ENCODE data around the gene EDC3.

Gene EDC3

DNA sequence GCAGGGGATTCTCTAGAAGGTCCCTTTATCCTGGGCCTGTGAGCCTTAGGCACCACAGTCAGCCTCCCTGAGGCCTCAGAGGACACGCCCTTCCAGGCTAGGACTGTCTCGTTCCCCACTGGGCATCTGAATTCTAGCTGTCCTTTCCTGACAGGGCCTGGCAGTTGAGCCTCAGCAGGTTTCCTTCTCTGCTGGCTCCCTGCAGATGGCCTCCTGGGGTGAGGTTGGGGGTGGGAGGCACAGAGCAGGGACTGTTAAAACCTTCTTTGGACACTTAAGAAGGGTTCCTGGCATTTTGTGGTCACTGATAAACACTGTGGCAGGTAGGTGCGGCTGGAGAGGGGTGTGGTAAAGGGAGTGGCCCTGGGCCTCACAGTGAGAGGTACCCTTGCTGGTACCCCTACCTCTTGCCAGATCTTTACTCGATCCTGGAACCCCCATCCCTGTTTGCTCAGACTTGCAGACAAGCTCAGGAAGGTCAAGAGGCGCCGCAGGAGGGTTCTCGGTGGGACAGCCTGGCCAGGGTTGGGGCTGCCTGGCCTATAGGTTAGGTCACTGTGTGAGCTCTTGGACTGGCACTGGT, 71.7 kb downstream of the EDC3 start:
- no peak for DNase-seq

DNA sequence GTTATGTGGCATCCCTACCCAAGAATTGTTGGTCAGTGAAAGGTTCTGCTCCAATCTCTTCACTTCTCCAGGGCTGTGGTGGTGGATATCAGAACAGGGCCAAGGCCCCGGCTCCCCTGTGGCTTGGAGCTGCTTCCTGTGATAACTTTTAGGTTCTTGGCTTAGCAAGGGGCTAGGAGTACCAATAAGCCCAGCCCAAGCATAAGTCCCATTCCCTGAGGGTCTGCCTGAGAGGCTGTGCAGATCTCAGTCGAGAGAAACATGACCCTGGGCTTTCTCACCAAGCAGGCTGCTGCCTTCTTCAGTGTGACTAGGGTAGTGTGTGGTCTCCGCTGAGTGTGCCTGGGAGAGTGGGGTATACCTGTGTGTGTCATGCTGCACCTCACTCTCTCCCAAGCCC, 73.1 kb downstream of the EDC3 start:
- DNase-seq, result no peak

DNA sequence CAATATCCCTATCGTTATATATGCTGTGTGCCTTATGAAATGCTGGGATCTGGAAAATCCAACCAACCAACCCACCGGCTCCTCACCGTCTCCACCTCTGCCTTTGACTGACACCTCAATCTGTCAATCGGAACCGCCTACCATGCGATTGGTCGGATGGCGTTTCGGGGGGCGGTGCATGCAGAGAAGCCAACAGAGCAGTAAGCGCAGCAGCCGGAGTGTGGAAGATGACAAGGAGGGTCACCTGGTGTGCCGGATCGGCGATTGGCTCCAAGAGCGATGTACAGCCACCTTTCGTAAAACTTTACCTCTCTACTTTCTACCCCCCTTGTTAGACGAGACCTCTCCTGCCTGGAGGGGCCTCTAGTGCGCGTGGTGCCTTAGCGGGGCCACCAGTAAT, 73.9 kb downstream of the EDC3 start:
- no peak for DNase-seq

DNA sequence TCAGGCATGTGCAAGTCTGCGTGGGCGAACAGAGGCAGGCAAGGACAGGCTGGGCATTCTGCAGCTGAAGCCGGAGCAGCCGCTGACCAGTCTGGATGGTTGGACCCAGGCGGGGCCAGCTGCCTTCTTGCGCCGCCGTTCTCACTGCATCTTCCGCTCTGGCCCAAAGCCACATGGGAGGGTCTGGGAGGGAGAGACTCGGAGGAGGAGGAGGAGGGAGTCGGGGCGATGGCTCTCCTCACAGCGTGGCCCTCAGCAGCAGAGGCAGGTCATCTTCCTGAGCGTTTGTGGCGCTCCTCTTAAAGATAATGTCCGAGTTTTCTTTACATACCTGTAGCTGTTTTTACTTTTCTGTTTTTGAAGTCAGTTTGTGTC, 74.3 kb downstream of the EDC3 start:
- no peak for DNase-seq

DNA sequence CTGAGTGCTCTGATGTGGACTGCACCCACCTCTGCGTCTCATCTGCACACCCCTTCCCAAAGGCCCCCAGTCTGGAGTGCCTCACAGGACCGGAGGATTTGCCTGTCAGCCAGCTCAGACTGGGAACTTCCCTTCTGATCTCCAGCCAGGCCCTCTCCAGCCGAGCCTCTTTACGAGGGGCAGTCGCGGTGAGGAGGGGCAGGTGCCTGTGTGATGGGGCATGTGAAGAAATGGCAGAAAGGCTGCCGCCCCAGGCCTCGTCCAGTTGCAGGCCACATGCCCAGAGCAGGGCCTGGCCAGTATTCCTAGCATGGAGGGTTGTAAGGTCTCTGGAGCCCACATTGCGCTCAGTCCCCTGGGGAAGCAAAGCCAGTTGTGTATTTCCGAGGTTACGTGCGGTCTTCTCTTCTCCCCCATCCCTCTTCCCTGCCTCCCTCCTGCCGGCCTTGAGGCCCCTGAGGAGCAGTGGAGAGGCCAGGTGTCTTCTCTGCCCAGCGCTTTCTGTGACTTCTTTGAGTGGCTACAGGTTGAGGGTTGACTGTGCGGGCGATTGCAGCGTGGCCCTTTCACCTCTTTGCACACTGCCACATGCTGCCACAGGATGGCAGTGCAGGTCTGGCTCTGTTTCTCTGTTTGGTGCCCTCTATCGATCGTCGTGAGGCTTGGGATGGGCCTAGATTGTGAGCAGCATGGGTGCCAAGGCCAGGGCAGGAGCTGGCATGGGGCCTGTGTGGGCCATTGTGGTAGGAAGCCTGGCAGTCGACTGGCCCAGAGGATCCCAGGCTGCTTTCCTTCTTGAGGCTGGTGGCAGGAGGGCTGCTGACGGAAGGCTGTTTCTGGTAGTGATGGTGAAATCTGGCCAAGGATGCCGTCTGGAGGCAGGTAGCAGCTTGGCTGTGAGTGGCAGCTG, 74.9 kb downstream of the EDC3 start:
- DNase-seq, result no peak

DNA sequence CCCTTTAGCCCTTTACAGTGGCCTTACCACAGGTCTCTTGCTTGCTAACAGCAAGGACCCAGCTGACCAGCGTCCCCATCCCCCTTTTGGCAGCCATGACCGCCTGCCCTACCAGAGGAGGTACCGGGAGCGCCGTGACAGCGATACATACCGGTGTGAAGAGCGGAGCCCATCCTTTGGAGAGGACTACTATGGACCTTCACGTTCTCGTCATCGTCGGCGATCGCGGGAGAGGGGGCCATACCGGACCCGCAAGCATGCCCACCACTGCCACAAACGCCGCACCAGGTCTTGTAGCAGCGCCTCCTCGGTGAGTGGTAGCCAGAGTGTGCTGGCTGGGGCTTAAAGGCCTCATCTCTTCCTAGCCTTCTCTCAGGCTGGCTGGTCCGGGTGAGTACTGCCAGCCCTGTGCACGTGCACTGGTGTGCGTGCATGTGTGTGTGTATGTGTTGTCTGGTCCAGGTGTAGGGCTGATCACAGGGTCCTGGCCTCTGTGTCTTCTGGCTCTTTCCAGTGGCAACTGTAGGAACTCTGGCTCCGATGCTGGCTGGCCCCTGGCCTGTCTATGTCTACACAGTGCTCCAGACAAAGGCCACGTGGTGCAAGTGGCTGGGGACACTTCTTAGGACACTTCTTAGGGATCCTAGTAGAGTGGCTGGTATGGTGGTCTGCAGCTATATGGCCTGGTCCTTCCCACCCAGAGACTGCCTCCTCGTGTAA, 75.7 kb downstream of the EDC3 start:
- DNase-seq, result no peak

DNA sequence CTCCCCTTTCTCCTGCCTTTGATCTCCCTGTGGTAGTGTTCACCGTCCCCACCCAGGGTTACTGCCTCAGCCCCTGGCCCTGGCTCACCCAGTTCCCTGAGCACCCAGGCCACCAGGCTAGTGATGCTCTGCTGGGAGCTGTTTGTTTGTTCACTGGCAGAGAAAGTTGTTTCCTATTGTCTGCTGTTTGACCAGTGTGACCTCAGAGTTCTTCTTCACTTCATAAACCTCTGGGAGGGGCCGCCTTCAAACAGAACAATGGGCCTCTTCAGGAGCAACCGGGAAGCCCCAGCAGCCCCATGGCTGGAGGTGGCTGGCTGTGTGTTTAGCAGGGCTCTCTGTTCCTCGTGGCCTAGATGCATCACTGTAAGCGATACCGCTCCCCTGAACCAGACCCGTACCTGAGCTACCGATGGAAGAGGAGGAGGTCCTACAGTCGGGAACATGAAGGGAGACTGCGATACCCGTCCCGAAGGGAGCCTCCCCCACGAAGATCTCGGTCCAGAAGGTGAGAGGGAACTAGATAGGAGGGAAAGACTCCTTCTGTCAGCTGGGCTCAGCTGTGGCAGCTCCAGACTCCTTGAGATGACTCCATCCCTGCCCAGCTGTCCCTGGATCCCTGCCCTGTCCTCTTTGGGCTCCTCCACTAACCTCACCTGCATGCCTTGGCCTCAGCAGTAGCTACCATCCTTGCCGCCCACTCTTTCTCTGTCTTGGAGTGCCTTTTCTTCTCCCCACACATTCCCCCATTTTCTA, 76.8 kb downstream of the EDC3 start:
- DNase-seq, result no peak

DNA sequence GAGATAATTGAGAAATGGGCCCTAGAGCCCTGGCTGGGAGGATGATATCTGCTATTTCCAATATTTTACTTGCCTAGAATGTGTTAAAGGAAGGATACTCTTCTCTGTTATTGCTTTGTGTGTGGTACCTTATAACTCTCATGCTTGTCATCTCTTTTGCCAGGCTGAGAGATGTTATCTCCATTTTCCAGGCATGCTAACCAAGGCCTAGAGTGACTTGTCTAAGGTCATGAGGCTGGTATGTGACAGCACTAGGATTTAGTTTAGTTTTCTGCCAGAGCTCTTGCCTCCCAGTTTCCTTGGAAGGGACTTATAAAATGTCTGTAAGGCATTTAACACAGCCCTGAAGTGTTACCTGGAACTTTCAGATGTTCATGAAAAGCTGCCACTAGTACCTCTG, 78.8 kb downstream of the EDC3 start:
- DNase-seq, result no peak

DNA sequence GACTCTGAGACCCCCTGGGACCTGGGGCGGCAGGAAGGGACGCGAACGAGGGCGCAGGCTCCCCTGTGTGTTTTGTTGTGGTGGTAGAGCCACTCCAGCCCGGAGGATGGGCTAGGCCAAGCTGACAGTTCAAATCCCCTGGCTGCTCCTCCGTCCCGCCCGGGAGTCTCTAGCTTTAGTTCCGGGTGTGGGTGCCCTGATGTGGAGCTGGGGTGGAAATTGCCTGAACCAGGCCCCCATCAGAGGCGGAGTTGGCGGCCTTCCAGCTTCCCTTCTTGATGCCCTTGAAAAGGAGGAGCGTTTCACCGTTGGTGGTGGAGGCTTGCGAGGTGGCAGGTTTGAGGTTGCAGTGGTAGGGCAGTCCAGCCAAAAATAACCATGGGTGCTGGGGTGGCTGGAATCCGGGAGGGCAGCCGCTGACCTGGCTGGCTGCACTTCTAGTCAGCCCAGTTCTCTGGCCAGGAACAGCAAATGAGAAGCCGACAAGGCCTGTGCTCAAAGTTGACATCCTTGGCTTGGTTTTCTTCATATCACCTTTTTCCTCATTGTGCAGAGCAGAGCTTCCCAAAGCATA, 79.4 kb downstream of the EDC3 start:
- DNase-seq, result no peak

DNA sequence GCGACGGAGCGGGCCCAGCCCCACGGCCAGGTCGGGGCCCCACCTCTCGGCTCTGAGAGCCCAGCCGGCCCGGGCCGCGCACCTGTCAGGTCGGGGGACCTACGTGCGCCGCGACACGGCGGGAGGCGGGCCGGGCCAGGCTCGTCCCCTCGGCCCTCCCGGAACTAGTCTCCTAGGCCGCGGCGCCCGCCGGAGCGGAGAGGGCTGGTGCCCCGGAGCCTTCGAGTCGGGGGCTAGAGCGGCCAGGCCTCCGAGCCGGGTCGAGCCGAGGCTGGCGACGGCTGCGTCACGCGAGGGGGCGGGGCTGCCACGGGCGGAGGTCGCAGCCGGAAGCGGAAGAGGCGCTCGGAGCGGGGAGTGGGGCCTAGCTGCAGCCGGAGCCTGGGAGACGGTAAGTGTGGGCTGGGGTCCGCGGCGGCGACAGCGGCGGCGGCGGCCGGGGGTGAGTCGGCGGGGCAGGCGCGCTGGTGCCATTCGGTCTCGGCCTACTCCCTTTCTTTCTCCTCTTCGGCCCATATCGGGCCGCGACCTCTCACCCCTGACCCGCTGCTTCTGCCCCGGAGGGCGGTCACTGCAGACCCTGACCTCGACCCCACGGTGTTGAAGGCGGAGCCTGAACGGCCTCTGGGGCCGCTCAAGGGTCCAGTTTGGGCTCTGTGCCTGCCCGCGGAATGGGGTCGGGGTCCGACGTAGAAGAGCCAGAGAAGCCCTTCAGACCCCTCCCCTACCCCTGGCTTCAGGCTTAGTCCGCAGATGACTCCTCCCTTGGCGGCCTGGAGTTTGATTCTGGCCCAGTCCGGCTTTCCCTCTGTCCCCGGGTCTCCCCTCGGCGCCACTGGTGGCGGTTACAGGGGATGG, 80.1 kb downstream of the EDC3 start, which contains the start of gene CLK3:
TSS of gene CLK3 (plus strand) at position 329 of the 858 bp plus-strand sequence. CDS start 3,361 bp downstream, outside the sequence.
- peak; percentile 80 for DNase-seq

DNA sequence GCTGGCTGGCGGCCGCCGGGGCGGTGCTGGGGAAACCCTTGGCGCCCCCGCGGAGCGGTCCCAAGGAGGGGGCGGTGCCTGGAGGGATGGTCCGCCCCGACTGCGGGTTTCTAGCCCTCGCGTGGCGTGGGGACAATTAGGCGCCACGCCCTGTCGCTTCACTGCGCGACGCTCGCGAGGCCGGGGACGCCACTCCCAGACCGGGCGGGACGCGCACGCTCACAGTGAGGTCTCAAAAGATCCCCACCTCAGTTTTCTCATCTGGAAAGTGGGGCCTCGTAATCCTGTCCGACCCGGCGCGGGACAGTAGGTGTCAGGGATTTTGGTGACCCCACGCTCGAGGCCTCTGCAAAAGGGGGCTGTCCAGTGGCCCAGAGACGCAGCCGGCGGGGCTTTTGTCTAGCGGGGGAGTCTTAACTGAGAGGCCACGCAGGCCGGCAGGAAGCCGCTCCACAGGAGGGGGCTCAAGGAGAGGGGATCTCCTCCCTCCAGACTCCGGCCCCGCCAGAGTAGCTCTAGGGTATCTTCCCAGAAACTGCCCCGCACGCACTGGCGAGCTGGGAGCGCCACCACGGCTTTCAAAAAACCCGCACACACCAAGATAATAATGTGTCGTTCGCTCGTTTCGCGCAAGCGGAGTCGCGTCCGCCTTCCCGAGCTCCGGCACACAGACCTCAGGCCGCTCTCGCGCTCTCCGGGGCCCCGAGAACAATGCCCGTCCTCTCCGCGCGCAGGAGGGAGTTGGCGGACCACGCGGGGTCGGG, 80.9 kb downstream of the EDC3 start:
- no peak for DNase-seq

DNA sequence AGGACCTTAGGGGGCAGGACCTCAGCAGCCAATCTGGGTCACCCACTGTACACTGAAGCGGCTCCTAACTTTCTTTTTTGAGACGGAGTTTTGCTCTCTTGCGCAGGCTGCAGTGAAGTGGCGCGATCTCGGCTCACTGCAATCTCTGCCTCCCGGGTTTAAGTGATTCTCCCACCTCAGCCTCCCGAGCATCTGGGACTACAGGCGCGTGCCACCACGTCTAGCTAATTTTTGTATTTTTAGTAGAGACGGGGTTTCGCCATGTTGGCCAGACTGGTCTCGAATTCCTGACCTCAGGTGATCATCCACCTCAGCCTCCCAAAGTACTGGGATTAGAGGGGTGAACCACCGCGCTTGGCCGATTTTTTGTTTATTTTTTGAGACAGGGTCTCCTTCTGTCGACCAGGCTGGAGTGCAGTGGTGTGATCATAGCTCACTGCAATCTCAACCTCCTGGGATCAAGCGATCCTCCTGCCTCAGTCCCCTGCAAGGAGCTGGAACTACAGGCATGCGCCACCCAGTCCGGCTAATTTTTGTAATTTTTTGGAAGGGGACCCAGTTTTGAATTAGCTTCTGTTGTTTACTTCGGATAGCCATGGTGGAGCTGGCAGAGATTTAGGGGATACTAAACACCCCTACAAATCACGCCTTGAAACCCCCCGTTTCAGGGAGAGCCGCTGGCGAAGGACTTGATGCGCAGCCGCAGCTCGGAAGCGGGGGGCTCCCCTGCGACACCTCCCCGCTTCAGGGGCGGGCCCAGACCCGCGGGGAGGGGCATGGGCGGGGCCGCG, 81.7 kb downstream of the EDC3 start:
- DNase-seq, result no peak

DNA sequence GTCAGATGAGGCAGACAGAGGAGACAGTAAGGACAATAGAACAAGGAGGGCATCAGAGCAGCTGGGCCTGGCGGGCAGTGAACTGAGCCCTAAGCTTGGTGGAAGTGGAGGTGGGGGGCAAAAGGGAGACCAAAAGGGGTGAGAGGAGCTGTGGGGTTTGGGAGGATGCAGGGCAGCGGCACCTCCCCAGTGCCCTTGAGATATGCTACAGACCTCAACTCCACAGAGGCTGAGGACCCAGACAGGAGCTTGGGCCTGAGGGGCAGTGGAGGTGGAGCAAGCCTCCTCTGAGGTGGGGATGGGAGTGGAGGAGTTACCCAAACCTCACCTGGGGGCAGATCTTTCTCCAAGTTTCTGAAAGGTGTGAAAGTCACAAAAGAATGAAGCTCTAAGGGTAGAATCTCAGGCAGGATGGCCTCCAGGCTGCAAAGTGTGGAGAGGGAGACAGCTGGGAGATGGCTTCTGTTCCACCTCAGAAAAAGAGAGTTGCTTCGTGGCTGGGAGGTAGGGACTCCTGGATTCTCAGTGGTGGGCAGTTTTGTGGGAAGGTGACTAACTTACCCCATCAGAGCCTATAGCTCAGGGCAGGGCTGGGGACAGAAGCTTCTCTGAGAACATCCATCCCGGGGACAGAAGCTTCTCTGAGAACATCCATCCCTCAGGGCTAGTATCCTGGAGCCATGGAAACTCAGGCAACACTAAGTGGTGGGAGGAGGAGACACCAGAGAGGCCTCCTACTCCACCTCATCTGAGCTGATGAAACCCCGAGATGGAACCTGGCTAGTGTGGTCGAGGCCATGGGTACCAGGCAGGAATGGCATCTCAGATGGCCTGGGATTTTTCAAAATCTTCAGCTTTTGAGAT, 82.5 kb downstream of the EDC3 start:
- DNase-seq, result no peak

DNA sequence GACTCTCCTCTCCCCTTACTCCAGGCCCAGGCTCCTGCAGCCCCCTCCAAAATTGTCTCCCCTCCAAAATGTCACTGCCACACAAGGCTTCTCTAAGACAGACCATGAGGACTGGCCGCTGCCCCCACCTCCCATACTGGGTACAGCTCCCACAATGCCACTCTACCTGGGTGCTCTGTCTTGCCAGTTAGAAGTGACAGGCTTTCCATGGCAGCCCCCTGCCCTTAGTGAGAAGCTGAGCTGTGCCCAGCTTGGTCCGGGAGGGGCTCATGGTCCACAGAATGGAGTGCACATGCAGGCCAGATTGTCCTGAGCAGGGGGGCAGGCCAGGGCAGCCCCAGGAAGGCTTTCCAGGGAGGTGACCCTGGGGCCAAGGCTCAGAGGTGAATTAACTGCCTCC, 83.1 kb downstream of the EDC3 start:
- no peak for DNase-seq

DNA sequence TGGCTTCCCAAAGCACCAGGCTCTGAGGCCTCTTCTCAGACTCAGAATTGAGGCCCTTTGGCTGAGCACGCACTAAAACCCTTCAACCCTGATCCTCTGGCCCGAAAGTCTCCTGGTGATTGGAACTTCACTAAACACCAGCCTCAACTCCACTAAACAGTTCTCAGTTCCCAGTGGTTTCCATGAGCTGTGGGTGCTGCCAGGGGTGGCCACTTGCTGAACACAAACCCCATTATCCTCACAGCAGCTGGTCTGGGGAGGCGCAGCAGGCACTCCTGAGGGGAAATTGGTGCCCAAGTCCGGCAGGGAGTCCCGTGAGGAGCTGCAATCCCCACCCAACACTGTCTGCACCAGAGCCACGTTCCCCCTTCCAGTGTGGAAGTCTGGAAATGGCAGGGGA, 84.0 kb downstream of the EDC3 start:
- no peak for DNase-seq

DNA sequence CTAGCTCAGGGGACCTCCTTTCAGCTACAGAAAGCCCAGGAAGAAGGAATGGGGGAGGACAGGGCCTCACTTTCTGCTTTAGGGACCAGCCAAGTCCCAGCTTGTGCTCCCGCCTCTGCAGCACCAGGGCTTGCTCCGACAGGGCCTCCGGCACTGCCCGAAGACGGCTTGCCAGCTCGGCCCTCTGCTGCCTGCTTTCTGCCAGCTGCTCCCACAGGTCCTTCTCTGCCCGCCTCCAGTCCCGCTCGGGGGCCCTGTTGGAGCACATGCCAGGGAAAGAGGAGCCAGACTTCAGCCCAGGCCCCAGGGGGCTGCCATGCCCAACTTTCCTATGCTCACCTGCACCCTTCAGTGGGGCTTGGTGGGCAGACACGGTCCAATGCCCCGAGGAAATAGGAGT, 84.5 kb downstream of the EDC3 start:
- no peak for DNase-seq

DNA sequence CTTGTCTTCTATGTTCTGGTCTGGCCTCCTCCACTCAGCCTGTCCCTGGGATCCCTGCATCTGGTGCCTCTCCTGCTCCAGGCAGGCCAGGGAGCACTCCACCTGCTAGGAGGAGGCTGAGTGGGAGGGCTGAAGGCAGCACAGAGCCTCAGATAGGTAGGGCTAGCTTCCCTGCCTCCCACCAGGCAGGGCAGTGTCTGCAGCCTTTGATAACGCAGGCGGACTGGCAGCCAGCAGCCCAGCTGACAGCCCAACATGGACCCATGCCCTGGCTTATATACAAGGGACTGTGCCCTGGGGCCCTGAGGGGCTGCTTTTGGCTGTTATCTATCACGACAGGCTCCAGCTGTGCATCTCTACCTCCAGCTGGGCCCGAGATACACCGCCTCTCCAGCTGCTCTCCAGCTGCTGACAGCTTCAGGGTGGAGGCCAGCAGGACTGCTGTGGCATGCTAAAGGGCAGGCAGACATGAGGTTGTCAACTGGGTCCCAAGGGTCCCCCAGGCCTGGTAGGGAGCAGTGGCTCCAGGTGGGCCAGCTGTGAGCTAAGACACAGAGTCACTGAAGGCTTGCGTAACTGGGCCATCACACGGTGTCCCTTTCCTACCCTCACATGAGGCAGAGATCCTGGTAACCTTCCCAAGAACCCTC, 85.4 kb downstream of the EDC3 start:
- DNase-seq, result no peak

DNA sequence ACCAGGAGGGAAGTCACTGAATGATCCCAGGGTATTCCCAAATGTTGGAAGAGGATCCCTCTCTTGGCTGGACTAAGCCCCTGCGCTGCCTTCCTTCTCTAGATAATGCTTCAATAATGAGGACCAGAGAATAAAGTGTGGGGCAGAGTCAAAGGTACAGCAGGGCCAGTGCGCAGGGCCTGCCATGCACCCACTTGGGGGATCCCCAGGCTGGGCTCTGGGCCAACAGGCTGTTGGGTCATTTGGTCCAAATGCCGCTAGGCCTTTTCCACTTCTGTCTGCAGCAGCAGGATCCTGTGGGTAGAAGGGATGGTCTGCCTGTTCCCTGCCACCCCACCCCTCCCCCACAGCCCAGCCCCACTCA, 85.9 kb downstream of the EDC3 start:
- no peak for DNase-seq

DNA sequence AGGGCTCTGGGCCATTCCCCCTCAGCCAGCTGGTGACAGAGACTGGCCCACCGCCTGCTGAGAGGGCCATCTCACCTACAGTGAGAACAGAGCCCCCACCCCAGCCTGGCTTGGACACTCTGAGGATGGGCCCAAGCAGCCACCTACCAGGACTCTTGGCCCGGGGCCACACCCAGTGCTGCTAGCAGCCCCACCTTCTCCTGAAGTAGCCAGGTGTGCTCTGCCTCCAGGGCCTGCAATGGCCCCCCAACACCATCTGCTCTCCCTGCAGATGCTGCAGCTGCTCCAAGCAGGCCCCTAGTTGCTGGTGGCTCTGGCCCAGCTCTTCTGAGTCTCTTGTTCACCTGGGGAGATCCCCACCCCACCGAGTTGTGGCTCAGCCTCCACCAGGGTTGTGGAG, 87.0 kb downstream of the EDC3 start:
- DNase-seq, result no peak
